Transverse colon (tissue), 4 donors: ENCODE data around the gene EMC10. TPM values are rescaled to one million over a fixed set of nuclear protein-coding genes. Genes with fewer than 3 reads are reported as not detected.

Source experiments
- DNase-seq: peaks from one replicate; pipeline ENCODE4 v3.0.0-alpha.2; 2019
- H3K27ac ChIP-seq, 4 donors: fragments of 200-600 bp; sonication (generic); 2 replicates each; pipeline ENCODE4 v1.5.1; 2016 to 2018; ENCODE audit warnings: inconsistent platforms in 4 of 4
- H3K27me3 ChIP-seq: fragments of 200-600 bp; sonication (generic); 2 replicates; pipeline ENCODE4 v1.5.1; 2017; ENCODE audit warnings: inconsistent platforms
- H3K36me3 ChIP-seq, 4 donors: fragments of 200-600 bp; sonication (generic); 2 replicates each; pipeline ENCODE4 v1.5.1; 2017 to 2019; ENCODE audit warnings: inconsistent platforms in 4 of 4
- H3K4me1 ChIP-seq, 4 donors: fragments of 200-600 bp; sonication (generic); 2 replicates each; pipeline ENCODE4 v1.5.1; 2017 to 2020; ENCODE audit warnings: inconsistent platforms in 4 of 4
- H3K4me3 ChIP-seq, 4 donors: fragments of 200-600 bp; sonication (generic); 1 replicate in 1 of 4; 2 replicates in 3 of 4; pipeline versions ENCODE4 v1.5.1 to v1.6.1; 2017 to 2019; ENCODE audit warnings: inconsistent platforms in 4 of 4
- H3K9me3 ChIP-seq, 2 donors: fragments of 200-600 bp; sonication (generic); 2 replicates each; pipeline ENCODE4 v1.5.1; 2017 to 2019; ENCODE audit warnings: inconsistent platforms in 2 of 2
- EP300 ChIP-seq: sonication (generic); formaldehyde crosslinking; IDR thresholded peaks from one replicate; pipeline ENCODE4 v1.6.1; 2017; ENCODE audit warnings: antibody characterized with exemption, low read depth
- POLR2A ChIP-seq: fragments of 450-650 bp; IDR thresholded peaks from one replicate; pipeline ENCODE4 v1.6.1; 2016; ENCODE audit warnings: antibody characterized with exemption, mild to moderate bottlenecking, moderate library complexity
- POLR2AphosphoS5 ChIP-seq, 3 donors: sonication (generic); formaldehyde crosslinking; IDR thresholded peaks; one replicate each; pipeline ENCODE4 v1.6.1; 2016; ENCODE audit warnings: antibody characterized with exemption in 3 of 3
- WGBS, 2 donors: methylation state at CpG; one replicate each; pipeline ENCODE4 v1.1.5; 2018; ENCODE audit warnings: low coverage in 1 of 2; 5-methylcytosine and 5-hydroxymethylcytosine counted together
- in situ Hi-C, 4 donors: fragments of 200-750 bp; cut with MboI; loops; one replicate each; pipeline versions ENCODE4 v1.15.0 to v1.15.1; 2017; ENCODE audit warnings: low sequenced_read_pairs in 3 of 4, low pct_ligation_motif_present in 1 of 4, low pct_unique_long_range_greater_than_20kb in 1 of 4
- intact Hi-C: fragments of 100-400 bp; cut with DNase I; formaldehyde crosslinking; loops from one replicate; pipeline ENCODE4 v1.15.1; 2023; ENCODE audit warnings: low total_unique reads
- total RNA-seq, 4 donors: library from RNA; depleted of rRNA; stranded (reverse); fragments of >200 nt; gene quantifications; one replicate each; pipeline ENCODE4 v1.1.0, GENCODE V29; 2016
- TF ChIP-seq, protein P1 (sequence below), 5 experiments: fragments of 200-600 bp in 3 of 5; fragments of 450-650 bp in 2 of 5; sonication (generic) in 3 of 5; IDR thresholded peaks; 1 replicate in 2 of 5; 2 replicates in 3 of 5; pipeline ENCODE4 v1.5.1; 2016 to 2017; ENCODE audit warnings: antibody characterized with exemption in 5 of 5, inconsistent platforms in 3 of 5, mild to moderate bottlenecking in 2 of 5, moderate library complexity in 1 of 5

Gene EMC10
- total RNA-seq, 4 donors from 2014 or later = 50.5 to 117 (median 78.7) TPM

DNA sequence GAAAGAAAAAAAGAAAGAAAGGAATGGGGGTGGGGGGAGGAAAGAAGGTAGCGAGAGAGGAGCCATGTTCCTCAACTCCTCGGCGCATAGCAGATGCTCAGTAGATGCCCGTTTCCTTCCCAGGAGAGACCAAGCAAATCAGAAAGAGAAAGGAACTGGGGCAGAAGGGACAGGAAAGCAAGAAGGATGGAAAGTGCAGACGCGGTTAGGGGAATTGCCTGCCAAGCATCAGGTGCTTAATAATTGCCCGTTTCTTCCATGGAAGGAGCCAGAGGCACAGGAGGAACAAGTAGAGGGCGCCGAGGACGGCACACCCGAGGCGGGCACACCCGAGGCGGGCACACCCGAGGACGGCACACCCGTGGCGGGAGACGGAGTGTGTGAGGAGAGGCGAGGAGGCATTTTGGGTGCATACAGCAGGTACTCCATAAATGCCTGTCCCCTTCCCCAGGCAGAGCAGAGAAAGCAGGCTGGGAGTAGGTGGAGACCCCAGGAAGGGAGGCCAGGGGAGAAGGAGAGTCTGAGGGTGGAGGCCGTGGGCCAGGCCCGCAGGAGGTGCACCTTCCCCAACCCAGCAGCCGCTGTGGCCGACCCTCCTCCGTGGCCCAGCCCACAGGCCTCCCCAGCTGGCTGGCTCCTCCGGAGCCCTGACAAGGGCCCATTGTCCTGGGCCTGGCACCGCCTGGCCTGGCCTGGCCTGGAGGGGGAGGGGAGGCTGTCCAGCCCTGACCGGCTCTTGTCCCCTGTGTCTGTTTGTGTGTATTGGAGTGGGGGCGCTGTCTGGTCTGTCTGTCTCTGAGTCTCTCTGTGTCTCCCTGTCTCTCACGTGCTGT, 20.1 kb downstream of the EMC10 start:
- Histone ChIP-seq H3K27ac (no peak overlapping the region), H3K4me3 (no peak overlapping the region), H3K9me3 (no peaks in the 10 kb centered on the region), H3K27me3 (peaks cover 2% of the 10 kb centered on the region), H3K36me3 (no peaks in the 10 kb centered on the region), H3K4me1 (peaks cover 0 to 9% (median 5%) of the 10 kb centered on the region in 4 donors)
- DNase-seq = no peak
- in situ Hi-C loops = no loop called here
- TF ChIP-seq EP300 = no peak
- TF ChIP-seq POLR2A = no peak
- TF ChIP-seq POLR2AphosphoS5 (IDR thresholded peaks at IDR 0.05) = no peak
- TF ChIP-seq, protein P1, sequence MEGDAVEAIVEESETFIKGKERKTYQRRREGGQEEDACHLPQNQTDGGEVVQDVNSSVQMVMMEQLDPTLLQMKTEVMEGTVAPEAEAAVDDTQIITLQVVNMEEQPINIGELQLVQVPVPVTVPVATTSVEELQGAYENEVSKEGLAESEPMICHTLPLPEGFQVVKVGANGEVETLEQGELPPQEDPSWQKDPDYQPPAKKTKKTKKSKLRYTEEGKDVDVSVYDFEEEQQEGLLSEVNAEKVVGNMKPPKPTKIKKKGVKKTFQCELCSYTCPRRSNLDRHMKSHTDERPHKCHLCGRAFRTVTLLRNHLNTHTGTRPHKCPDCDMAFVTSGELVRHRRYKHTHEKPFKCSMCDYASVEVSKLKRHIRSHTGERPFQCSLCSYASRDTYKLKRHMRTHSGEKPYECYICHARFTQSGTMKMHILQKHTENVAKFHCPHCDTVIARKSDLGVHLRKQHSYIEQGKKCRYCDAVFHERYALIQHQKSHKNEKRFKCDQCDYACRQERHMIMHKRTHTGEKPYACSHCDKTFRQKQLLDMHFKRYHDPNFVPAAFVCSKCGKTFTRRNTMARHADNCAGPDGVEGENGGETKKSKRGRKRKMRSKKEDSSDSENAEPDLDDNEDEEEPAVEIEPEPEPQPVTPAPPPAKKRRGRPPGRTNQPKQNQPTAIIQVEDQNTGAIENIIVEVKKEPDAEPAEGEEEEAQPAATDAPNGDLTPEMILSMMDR (IDR thresholded peaks at IDR 0.05) = no peak
- intact Hi-C loops = no loop called here
- WGBS, 2 donors = 72 to 73% methylated on average over 14 to 29 of the region's 30 CpGs

- H3K4me1 ChIP-seq = peaks cover 0 to 11% (median 6%) of the 10 kb centered on the region in 4 donors
- intact Hi-C loops = no loop called here
- H3K4me3 ChIP-seq = no peak overlapping the region
- 61 to 85% methylated on average over 3 to 8 of the region's 8 CpGs for WGBS, 2 donors
- in situ Hi-C loops = no loop called here
- no peaks in the 10 kb centered on the region for H3K27me3 ChIP-seq
- H3K36me3 ChIP-seq = no peaks in the 10 kb centered on the region
- H3K9me3 ChIP-seq = no peaks in the 10 kb centered on the region
- no peak for TF ChIP-seq EP300
- DNase-seq = no peak
- no peak overlapping the region for H3K27ac ChIP-seq
Measured at GRCh38 chr19:50497022-50497405, 20.7 kb downstream of the EMC10 start.

DNA sequence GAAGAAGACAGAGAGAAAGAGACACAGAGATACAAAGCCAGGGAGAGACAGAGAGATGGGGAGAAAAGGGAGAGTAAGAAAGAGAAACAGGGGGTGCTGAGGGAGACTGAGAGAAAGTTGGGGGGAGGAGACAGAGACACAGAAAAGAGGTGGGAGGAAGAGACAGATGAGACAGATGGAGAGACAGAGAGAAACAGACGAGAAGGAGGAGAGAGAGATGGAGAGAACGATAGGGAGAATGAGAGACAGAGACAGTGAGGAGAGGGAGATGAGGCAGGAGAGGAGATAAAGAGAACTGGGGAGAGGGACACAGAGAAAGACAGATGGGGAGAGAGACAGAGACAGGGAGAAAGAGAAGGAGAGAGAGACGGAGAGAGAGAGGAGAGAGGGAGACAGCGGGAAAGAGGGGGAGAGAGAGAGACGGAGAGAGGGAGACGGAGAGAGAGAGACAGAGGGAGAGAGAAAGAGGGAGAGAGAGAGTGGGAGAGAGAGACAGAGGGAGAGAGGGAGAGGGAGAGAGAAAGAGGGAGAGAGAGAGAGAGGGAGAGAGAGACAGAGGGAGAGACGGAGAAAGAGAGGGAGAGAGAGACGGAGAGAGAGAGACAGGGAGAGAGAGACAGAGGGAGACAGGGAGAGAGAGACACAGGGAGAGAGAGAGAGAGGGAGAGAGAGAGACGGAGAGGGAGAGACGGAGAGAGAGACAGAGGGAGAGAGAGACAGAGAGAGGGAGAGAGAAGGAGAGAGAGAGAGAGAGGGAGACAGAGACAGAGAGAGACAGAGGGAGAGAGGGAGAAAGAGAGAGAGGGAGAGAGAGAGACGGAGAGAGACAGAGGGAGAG, 22.1 kb downstream of the EMC10 start:
- H3K27ac ChIP-seq = no peak overlapping the region
- H3K36me3 ChIP-seq = no peaks in the 10 kb centered on the region
- TF ChIP-seq, protein P1 (IDR thresholded peaks at IDR 0.05) = no peak
- TF ChIP-seq POLR2A (no peak), POLR2AphosphoS5 (IDR thresholded peaks at IDR 0.05) (no peak), EP300 (no peak)
- H3K9me3 ChIP-seq = no peaks in the 10 kb centered on the region
- H3K4me3 ChIP-seq = no peak overlapping the region
- in situ Hi-C loops = no loop called here
- H3K4me1 ChIP-seq = peaks cover 0 to 7% (median 6%) of the 10 kb centered on the region in 4 donors
- intact Hi-C loops = no loop called here
- DNase-seq = no peak
- 82 to 86% methylated on average over 9 to 11 of the region's 11 CpGs for WGBS, 2 donors
- no peaks in the 10 kb centered on the region for H3K27me3 ChIP-seq

DNA sequence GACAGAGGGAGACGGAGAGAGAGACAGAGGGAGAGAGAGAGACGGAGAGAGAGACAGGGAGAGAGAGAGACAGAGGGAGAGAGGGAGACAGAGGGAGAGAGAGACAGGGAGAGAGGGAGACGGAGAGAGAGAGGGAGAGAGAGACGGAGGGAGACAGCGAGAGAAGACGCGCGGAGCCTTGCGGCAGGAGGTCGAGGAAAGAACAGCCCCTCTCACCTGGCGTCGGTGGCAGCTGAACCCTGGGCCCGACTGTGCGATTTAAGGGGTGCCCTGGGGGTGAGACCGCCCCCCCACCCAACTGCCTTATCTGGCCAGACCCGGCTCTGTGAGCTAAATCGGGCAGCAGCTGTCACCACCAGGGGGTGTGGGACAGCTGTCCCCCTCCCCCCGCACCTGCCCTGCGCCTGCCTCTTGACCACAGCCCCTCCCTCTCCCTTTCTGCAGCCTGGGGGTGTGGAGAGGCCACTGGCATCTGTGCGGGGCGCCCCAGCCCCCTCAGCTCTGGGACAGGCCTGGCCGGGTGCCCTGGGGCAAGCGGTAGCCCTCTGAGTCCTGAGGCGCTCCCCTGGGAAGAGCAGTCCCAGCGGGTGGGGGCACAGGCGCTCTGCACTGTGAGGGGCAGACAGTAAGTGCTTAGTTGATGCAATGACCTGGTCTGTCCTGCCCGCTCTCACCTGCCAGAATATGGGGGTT, 23.9 kb downstream of the EMC10 start:
- Histone ChIP-seq H3K36me3 (no peaks in the 10 kb centered on the region), H3K9me3 (no peaks in the 10 kb centered on the region), H3K27me3 (no peaks in the 10 kb centered on the region), H3K4me3 (no peak overlapping the region), H3K4me1 (peaks cover 0 to 7% (median 6%) of the 10 kb centered on the region in 4 donors), H3K27ac (no peak overlapping the region)
- in situ Hi-C loops = no loop called here
- no peak for DNase-seq
- WGBS, 2 donors = 66% methylated on average over 26 of the region's 27 CpGs; no CpG with 5 or more reads in 1 of the 2 donors
- intact Hi-C loops = loop anchor here (5.0 kb wide), 1 partner anchor 618 kb away; no protein-coding TSS in a partner anchor
- no peak for TF ChIP-seq POLR2A
- TF ChIP-seq EP300 = no peak
- TF ChIP-seq POLR2AphosphoS5 (IDR thresholded peaks at IDR 0.05) = no peak
- TF ChIP-seq, protein P1 (IDR thresholded peaks at IDR 0.05) = no peak
